HepG2 (cell line): ENCODE results near the gene RPL23. TPM values are rescaled to one million over a fixed set of nuclear protein-coding genes. Genes with fewer than 3 reads are reported as not detected.

ENCODE experiments used
- BCL6 ChIP-seq: IDR thresholded peaks from 2 replicates; pipeline ENCODE4 v1.6.1; 2016; ENCODE audit warnings: missing genetic modification reagents, missing compliant biosample characterization
- DNMT1 ChIP-seq: sonication (generic); formaldehyde crosslinking; IDR thresholded peaks from 2 replicates; pipeline ENCODE4 v1.5.1; 2020; ENCODE audit warnings: mild to moderate bottlenecking, missing genetic modification reagents
- POLR2A ChIP-seq, 2 experiments: IDR thresholded peaks; 2 replicates each; pipeline ENCODE4 v1.6.1; 2011; ENCODE audit warnings: low read depth in 2 of 2, low read length in 2 of 2, mild to moderate bottlenecking in 1 of 2, moderate library complexity in 1 of 2; ENCODE audit not compliant: insufficient read depth in 1 of 2
- RXRA ChIP-seq: sonication (generic); formaldehyde crosslinking; IDR thresholded peaks from 2 replicates; pipeline ENCODE4 v1.5.1; 2020; ENCODE audit warnings: missing genetic modification reagents
- SPEN ChIP-seq: sonication (generic); formaldehyde crosslinking; IDR thresholded peaks from 2 replicates; pipeline ENCODE4 v1.5.1; 2020; ENCODE audit warnings: low read depth, mild to moderate bottlenecking, missing genetic modification reagents
- SUZ12 ChIP-seq: fragments of 150-350 bp; IDR thresholded peaks from 2 replicates; pipeline ENCODE4 v1.6.1; 2014; ENCODE audit warnings: low read depth, low read length
- TAF1 ChIP-seq: sonication (generic); formaldehyde crosslinking; IDR thresholded peaks from 2 replicates; pipeline ENCODE4 v1.4.0; 2020; ENCODE audit warnings: missing genetic modification reagents
- TOPORS ChIP-seq: sonication (generic); formaldehyde crosslinking; IDR thresholded peaks from 2 replicates; pipeline ENCODE4 v1.8.0; 2023; ENCODE audit warnings: mild to moderate bottlenecking, missing genetic modification reagents
- ZNF432 ChIP-seq: sonication (generic); formaldehyde crosslinking; IDR thresholded peaks from 2 replicates; pipeline ENCODE4 v1.5.0; 2020; ENCODE audit warnings: missing genetic modification reagents, mild to moderate bottlenecking, borderline replicate concordance
- polyA plus RNA-seq, 8 experiments: library from polyadenylated mRNA; depleted of rRNA in 3 of 8; stranded (reverse) in 7 of 8; unstranded in 1 of 8; fragments of >200 nt; fragmentation: Illumina TruSeq in 4 of 8; extraction: Trizol in 4 of 8; gene quantifications; 2 replicates each; pipeline versions ENCODE4 v1.2.1 to v1.2.3, GENCODE V29; 2011 to 2016; ENCODE audit warnings: low read depth in 4 of 8, missing spikeins in 1 of 8, mixed read lengths in 1 of 8; ENCODE audit not compliant: insufficient read depth in 1 of 8
- total RNA-seq, 5 experiments: library from RNA; depleted of rRNA; stranded (reverse); fragments of >200 nt; fragmentation: Illumina TruSeq; extraction: Trizol; gene quantifications; 2 replicates each; pipeline ENCODE4 v1.2.3, GENCODE V29; 2016; ENCODE audit warnings: low read depth in 1 of 5
- TF ChIP-seq, protein P1 (sequence below), 2 experiments: fragments of 450-650 bp in 1 of 2; sonication (generic) in 1 of 2; formaldehyde crosslinking in 1 of 2; IDR thresholded peaks; 2 replicates each; pipeline versions ENCODE4 v1.6.1 to v1.8.0; 2016 to 2022; ENCODE audit warnings: antibody characterized with exemption in 1 of 2, mild to moderate bottlenecking in 1 of 2, missing genetic modification reagents in 1 of 2
- TF ChIP-seq, protein P2 (sequence below): sonication (generic); formaldehyde crosslinking; IDR thresholded peaks from 2 replicates; pipeline ENCODE4 v1.4.0; 2020; ENCODE audit warnings: missing genetic modification reagents, mild to moderate bottlenecking, borderline replicate concordance
- TF ChIP-seq, protein P3 (sequence below): sonication (generic); formaldehyde crosslinking; IDR thresholded peaks from 2 replicates; pipeline ENCODE4 v1.5.0; 2020; ENCODE audit warnings: missing genetic modification reagents

The RPL23 gene
- total and polyA plus RNA-seq, 2 of the 13 experiments (the other 11 are each of a cell fraction or from before 2014, with no cell fraction given) = 2,790 to 4,860 TPM

DNA sequence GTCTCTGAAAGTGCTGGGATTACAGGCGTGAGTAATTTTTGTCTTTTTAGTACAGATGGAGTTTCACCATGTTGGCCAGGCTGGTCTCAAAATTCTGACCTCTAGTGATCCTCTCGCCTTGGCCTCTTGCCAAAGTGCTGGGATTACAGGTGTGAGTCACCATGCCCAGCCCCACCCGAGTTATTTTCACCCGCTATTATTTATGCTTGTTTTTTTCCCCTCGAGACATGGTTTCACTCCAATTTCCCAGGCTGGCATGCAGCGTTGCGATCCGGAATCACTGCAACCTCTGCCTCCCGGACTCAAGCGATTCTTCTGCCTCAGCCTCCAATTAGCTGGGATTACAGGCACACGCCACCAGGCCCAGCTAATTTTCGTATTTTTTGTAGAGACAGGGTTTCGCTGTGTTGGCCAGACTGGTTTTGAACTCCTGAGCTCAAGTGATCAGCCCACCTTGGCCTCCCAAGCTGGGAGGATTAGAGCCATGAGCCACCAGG is 9.2 kb downstream of the RPL23 start (continued):
- TF ChIP-seq, protein P1, sequence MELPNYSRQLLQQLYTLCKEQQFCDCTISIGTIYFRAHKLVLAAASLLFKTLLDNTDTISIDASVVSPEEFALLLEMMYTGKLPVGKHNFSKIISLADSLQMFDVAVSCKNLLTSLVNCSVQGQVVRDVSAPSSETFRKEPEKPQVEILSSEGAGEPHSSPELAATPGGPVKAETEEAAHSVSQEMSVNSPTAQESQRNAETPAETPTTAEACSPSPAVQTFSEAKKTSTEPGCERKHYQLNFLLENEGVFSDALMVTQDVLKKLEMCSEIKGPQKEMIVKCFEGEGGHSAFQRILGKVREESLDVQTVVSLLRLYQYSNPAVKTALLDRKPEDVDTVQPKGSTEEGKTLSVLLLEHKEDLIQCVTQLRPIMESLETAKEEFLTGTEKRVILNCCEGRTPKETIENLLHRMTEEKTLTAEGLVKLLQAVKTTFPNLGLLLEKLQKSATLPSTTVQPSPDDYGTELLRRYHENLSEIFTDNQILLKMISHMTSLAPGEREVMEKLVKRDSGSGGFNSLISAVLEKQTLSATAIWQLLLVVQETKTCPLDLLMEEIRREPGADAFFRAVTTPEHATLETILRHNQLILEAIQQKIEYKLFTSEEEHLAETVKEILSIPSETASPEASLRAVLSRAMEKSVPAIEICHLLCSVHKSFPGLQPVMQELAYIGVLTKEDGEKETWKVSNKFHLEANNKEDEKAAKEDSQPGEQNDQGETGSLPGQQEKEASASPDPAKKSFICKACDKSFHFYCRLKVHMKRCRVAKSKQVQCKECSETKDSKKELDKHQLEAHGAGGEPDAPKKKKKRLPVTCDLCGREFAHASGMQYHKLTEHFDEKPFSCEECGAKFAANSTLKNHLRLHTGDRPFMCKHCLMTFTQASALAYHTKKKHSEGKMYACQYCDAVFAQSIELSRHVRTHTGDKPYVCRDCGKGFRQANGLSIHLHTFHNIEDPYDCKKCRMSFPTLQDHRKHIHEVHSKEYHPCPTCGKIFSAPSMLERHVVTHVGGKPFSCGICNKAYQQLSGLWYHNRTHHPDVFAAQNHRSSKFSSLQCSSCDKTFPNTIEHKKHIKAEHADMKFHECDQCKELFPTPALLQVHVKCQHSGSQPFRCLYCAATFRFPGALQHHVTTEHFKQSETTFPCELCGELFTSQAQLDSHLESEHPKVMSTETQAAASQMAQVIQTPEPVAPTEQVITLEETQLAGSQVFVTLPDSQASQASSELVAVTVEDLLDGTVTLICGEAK (IDR thresholded peaks at IDR 0.05) = no peak
- TF ChIP-seq, protein P1 (CRISPR knock-in tag; IDR thresholded peaks at IDR 0.05) = no peak
- no peak for TF ChIP-seq TOPORS (CRISPR knock-in tag)
- 0 out of 2 replicates have a peak, but pooled peaks have one; percentile 18 for TF ChIP-seq BCL6
- TF ChIP-seq TAF1 (CRISPR knock-in tag) = no peak
- TF ChIP-seq, protein P2, sequence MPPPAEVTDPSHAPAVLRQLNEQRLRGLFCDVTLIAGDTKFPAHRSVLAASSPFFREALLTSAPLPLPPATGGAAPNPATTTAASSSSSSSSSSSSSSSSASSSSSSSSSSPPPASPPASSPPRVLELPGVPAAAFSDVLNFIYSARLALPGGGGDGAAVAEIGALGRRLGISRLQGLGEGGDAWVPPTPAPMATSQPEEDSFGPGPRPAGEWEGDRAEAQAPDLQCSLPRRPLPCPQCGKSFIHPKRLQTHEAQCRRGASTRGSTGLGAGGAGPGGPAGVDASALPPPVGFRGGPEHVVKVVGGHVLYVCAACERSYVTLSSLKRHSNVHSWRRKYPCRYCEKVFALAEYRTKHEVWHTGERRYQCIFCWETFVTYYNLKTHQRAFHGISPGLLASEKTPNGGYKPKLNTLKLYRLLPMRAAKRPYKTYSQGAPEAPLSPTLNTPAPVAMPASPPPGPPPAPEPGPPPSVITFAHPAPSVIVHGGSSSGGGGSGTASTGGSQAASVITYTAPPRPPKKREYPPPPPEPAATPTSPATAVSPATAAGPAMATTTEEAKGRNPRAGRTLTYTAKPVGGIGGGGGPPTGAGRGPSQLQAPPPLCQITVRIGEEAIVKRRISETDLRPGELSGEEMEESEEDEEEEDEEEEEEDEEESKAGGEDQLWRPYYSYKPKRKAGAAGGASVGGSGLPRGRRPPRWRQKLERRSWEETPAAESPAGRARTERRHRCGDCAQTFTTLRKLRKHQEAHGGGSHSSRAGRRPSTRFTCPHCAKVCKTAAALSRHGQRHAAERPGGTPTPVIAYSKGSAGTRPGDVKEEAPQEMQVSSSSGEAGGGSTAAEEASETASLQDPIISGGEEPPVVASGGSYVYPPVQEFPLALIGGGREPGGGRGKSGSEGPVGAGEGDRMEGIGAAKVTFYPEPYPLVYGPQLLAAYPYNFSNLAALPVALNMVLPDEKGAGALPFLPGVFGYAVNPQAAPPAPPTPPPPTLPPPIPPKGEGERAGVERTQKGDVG = 0 out of 2 replicates have a peak, but pooled peaks have one; percentile 30
- TF ChIP-seq ZNF432 = no peak
- TF ChIP-seq DNMT1 = no peak
- TF ChIP-seq SPEN (CRISPR knock-in tag) = no peak
- TF ChIP-seq RXRA (CRISPR knock-in tag) = peak; percentile 19; the same call in 1 of the 2 replicates
- TF ChIP-seq POLR2A (IDR thresholded peaks at IDR 0.05; ENCODE audit: insufficient read depth in 1 of 2, low read depth in 2 of 2, low read length in 2 of 2) = no peak
- TF ChIP-seq, protein P3, sequence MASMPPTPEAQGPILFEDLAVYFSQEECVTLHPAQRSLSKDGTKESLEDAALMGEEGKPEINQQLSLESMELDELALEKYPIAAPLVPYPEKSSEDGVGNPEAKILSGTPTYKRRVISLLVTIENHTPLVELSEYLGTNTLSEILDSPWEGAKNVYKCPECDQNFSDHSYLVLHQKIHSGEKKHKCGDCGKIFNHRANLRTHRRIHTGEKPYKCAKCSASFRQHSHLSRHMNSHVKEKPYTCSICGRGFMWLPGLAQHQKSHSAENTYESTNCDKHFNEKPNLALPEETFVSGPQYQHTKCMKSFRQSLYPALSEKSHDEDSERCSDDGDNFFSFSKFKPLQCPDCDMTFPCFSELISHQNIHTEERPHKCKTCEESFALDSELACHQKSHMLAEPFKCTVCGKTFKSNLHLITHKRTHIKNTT (CRISPR knock-in tag) = no peak
- TF ChIP-seq SUZ12 = no peak
